Measurements from ENCODE around the gene MYRIP. TPM values are rescaled to one million over a fixed set of nuclear protein-coding genes. Genes with fewer than 3 reads are reported as not detected.
A peak's percentile ranks its signal among the peaks of the same experiment; 100 is the strongest.
"Not testable (repeated sequence)": the region's sequence is repeated elsewhere in the genome, so short reads cannot be mapped to it uniquely, and the experiment has no call there.

The MYRIP gene
- total RNA-seq, 1 experiment from 2014 or later: not detected

DNA sequence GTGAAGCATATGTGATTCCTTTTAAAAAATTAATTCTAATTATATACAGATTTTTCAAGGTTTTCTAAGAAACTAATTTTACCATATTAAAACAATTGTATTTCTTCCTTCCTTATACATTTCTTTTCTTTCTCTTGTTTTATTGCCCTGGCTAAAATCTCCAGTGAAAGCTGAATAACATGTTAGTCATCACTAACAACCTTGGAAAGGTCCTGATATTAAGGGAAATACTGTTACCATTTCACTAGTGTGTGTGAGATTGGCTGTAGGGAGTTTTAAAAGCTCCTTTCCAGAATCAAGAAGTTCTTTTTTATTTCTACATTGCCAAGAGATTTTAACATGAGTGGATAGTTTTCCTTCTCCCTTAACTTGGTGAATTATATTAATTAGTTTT, 270.4 kb downstream of the MYRIP start:
- no peak overlapping the region for H3K27ac ChIP-seq (ENCODE audit: low read length)
- H3F3A ChIP-seq (ENCODE audit: low read length, unreplicated experiment): no peaks in the 10 kb centered on the region
- no peaks in the 10 kb centered on the region for H3K9me3 ChIP-seq (ENCODE audit: low read length)
- H3K27me3 ChIP-seq (ENCODE audit: low read length): peaks cover 3% of the 10 kb centered on the region; the same call in 1 of the 2 replicates
- H4K20me1 ChIP-seq (ENCODE audit: low read length): no peaks in the 10 kb centered on the region
- no peaks in the 10 kb centered on the region for H3K79me2 ChIP-seq (ENCODE audit: low read length)
- H2AFZ ChIP-seq (ENCODE audit: low read length): no peak overlapping the region
- ATAC-seq (no peak), DNase-seq (peak; percentile 7)
- H3K9ac ChIP-seq (ENCODE audit: low read length): no peak overlapping the region
- ChIA-PET CTCF (no interaction called here), POLR2A (ENCODE audit: unreplicated experiment) (no interaction called here)
- no peaks in the 10 kb centered on the region for H3K36me3 ChIP-seq (ENCODE audit: low read depth, low read length)
- BruUV-seq (replicated peaks): no TSS peak
- H3K9me2 ChIP-seq (replicated peaks; ENCODE audit: low read length): no peaks in the 10 kb centered on the region
- intact Hi-C loops (cut with micrococcal nuclease): no loop called here
- no peak overlapping the region for H3K4me2 ChIP-seq (ENCODE audit: low read length)
- TF ChIP-seq EZH2 (IDR thresholded peaks at IDR 0.05; ENCODE audit: low read length, unreplicated experiment) (no peak), EZH2phosphoT487 (IDR thresholded peaks at IDR 0.05; ENCODE audit: borderline replicate concordance, low read length) (no peak)
- TF ChIP-seq, protein P1, sequence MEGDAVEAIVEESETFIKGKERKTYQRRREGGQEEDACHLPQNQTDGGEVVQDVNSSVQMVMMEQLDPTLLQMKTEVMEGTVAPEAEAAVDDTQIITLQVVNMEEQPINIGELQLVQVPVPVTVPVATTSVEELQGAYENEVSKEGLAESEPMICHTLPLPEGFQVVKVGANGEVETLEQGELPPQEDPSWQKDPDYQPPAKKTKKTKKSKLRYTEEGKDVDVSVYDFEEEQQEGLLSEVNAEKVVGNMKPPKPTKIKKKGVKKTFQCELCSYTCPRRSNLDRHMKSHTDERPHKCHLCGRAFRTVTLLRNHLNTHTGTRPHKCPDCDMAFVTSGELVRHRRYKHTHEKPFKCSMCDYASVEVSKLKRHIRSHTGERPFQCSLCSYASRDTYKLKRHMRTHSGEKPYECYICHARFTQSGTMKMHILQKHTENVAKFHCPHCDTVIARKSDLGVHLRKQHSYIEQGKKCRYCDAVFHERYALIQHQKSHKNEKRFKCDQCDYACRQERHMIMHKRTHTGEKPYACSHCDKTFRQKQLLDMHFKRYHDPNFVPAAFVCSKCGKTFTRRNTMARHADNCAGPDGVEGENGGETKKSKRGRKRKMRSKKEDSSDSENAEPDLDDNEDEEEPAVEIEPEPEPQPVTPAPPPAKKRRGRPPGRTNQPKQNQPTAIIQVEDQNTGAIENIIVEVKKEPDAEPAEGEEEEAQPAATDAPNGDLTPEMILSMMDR (conservative IDR thresholded peaks at IDR 0.05; ENCODE audit: low read depth, low read length): no peak
- H3K4me3 ChIP-seq (ENCODE audit: low read length): no peak overlapping the region
- H3K4me1 ChIP-seq (ENCODE audit: insufficient read depth, low read length): no peaks in the 10 kb centered on the region

DNA sequence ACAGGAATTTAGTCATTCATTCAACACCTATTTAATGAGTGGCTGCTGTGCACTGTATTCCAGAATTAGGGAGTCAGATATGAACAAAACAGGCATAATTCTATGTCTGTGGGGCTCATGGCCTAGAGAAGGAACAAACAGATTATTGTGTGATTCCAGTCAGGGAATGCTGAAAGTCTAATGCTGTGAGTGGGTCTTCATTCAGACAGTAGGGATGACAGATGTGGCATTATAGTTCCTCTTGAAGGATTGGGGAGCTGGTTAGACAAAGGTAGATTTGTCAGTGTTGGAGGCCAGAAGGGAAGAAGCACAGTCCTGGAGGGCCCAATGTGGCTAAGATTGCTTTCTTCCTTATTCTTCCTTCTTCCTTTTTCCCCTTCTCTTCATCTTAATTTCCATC, 273.7 kb downstream of the MYRIP start:
- H2AFZ ChIP-seq (ENCODE audit: low read length): no peak overlapping the region
- H3K27me3 ChIP-seq (ENCODE audit: low read length): peaks cover 3% of the 10 kb centered on the region; the same call in 1 of the 2 replicates
- CTCF ChIA-PET: no interaction called here
- no peaks in the 10 kb centered on the region for H3K36me3 ChIP-seq (ENCODE audit: low read depth, low read length)
- POLR2A ChIA-PET (ENCODE audit: unreplicated experiment): no interaction called here
- no peaks in the 10 kb centered on the region for H3K9me3 ChIP-seq (ENCODE audit: low read length)
- intact Hi-C loops (cut with micrococcal nuclease): no loop called here
- ATAC-seq (no peak), DNase-seq (no peak)
- H3F3A ChIP-seq (ENCODE audit: low read length, unreplicated experiment): no peaks in the 10 kb centered on the region
- H3K4me2 ChIP-seq (ENCODE audit: low read length): no peak overlapping the region
- no peaks in the 10 kb centered on the region for H4K20me1 ChIP-seq (ENCODE audit: low read length)
- no peaks in the 10 kb centered on the region for H3K9me2 ChIP-seq (replicated peaks; ENCODE audit: low read length)
- H3K4me1 ChIP-seq (ENCODE audit: insufficient read depth, low read length): no peaks in the 10 kb centered on the region
- no TSS peak for BruUV-seq (replicated peaks)
- H3K9ac ChIP-seq (ENCODE audit: low read length): no peak overlapping the region
- no peaks in the 10 kb centered on the region for H3K79me2 ChIP-seq (ENCODE audit: low read length)
- TF ChIP-seq EZH2 (IDR thresholded peaks at IDR 0.05; ENCODE audit: low read length, unreplicated experiment): no peak
- no peak for TF ChIP-seq EZH2phosphoT487 (IDR thresholded peaks at IDR 0.05; ENCODE audit: borderline replicate concordance, low read length)
- TF ChIP-seq, protein P1 (conservative IDR thresholded peaks at IDR 0.05; ENCODE audit: low read depth, low read length): no peak
- H3K4me3 ChIP-seq (ENCODE audit: low read length): no peak overlapping the region
- H3K27ac ChIP-seq (ENCODE audit: low read length): no peak overlapping the region

DNA sequence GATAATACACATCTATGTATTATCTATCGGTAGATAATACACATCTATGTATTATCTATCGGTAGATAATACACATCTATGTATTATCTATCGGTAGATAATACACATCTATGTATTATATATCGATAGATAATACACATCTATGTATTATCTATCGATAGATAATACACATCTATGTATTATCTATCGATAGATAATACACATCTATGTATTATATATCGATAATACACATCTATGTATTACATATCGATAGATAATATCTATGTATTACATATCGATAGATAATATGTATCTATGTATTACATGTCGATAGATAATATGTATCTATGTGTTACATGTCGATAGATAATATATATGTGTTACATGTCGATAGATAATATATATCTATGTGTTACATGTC, 275.0 kb downstream of the MYRIP start:
- H3K9me2 ChIP-seq (replicated peaks; ENCODE audit: low read length); POLR2A ChIA-PET (ENCODE audit: unreplicated experiment); DNase-seq; ATAC-seq; H3K36me3 ChIP-seq (ENCODE audit: low read depth, low read length); H3K79me2 ChIP-seq (ENCODE audit: low read length); H3K4me1 ChIP-seq (ENCODE audit: insufficient read depth, low read length); H3K9ac ChIP-seq (ENCODE audit: low read length); intact Hi-C loops (cut with micrococcal nuclease); H3K27ac ChIP-seq (ENCODE audit: low read length); BruUV-seq (replicated peaks); H3K4me2 ChIP-seq (ENCODE audit: low read length); H3K27me3 ChIP-seq (ENCODE audit: low read length); H3F3A ChIP-seq (ENCODE audit: low read length, unreplicated experiment); CTCF ChIA-PET; H4K20me1 ChIP-seq (ENCODE audit: low read length); H3K4me3 ChIP-seq (ENCODE audit: low read length); H2AFZ ChIP-seq (ENCODE audit: low read length); H3K9me3 ChIP-seq (ENCODE audit: low read length): not testable (repeated sequence)
